Right atrium auricular region (tissue), 2 donors: ENCODE results near the gene CNPPD1. TPM values are rescaled to one million over a fixed set of nuclear protein-coding genes. Genes with fewer than 3 reads are reported as not detected.

ENCODE experiments used
- DNase-seq: peaks from one replicate; pipeline ENCODE4 v3.0.0-alpha.2; 2019; ENCODE audit warnings: low spot score
- H3K27ac ChIP-seq, 2 donors: fragments of 200-600 bp; sonication (generic); 1 replicate in 1 of 2; 2 replicates in 1 of 2; pipeline ENCODE4 v1.5.1; 2016 to 2019
- H3K27me3 ChIP-seq, 2 donors: fragments of 200-600 bp; sonication (generic); one replicate each; pipeline versions ENCODE4 v1.5.1 to v1.6.0; 2017 to 2019
- H3K36me3 ChIP-seq: fragments of 200-600 bp; sonication (generic); one replicate; pipeline ENCODE4 v1.5.1; 2016
- H3K4me1 ChIP-seq, 2 donors: fragments of 200-600 bp; sonication (generic); one replicate each; pipeline versions ENCODE4 v1.5.1 to v1.6.0; 2017 to 2019
- H3K4me3 ChIP-seq, 2 donors: fragments of 200-600 bp; sonication (generic); 1 replicate in 1 of 2; 2 replicates in 1 of 2; pipeline ENCODE4 v1.5.1; 2017 to 2019; ENCODE audit warnings: mild to moderate bottlenecking in 1 of 2, moderate library complexity in 1 of 2
- H3K9me3 ChIP-seq, 2 donors: fragments of 200-600 bp; sonication (generic); one replicate each; pipeline ENCODE4 v1.5.1; 2019
- total RNA-seq, 2 donors: library from RNA; depleted of rRNA; stranded (reverse); fragments of >200 nt; gene quantifications; one replicate each; pipeline ENCODE4 v1.1.0, GENCODE V29; 2016
- TF ChIP-seq, protein P1 (sequence below), 2 donors: fragments of 200-600 bp; sonication (generic); IDR thresholded peaks; one replicate each; pipeline ENCODE4 v1.5.1; 2019; ENCODE audit warnings: antibody characterized with exemption in 2 of 2

CNPPD1 gene
- total RNA-seq, 2 donors from 2014 or later = 32.4 to 42.3 TPM

DNA sequence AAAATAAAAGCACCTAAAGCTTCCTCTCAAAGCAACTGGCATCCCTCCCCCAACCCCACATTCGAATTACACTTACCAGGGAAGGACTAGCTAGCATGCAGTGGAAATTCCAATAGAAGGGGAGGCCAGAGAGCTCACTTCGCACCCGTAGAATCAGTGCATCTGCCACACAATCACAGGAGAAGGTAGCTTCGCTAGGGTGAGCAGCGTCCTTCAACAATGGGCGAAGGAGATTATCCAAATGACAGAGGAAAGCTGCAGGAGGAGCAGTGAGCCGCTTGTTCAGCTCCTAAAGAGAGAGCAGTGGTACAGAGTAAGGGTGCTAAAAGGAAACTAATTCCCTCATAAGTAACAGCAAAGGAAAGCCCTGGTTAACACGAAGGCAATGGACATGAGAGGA lies 19.3 kb downstream of the CNPPD1 start:
- Histone ChIP-seq H3K4me1 (peaks cover 0 to 13% of the 10 kb centered on the region in 2 donors), H3K9me3 (no peaks in the 10 kb centered on the region), H3K27ac (no peak overlapping the region), H3K27me3 (no peaks in the 10 kb centered on the region), H3K36me3 (peaks cover 9% of the 10 kb centered on the region), H3K4me3 (no peak overlapping the region)
- TF ChIP-seq, protein P1, sequence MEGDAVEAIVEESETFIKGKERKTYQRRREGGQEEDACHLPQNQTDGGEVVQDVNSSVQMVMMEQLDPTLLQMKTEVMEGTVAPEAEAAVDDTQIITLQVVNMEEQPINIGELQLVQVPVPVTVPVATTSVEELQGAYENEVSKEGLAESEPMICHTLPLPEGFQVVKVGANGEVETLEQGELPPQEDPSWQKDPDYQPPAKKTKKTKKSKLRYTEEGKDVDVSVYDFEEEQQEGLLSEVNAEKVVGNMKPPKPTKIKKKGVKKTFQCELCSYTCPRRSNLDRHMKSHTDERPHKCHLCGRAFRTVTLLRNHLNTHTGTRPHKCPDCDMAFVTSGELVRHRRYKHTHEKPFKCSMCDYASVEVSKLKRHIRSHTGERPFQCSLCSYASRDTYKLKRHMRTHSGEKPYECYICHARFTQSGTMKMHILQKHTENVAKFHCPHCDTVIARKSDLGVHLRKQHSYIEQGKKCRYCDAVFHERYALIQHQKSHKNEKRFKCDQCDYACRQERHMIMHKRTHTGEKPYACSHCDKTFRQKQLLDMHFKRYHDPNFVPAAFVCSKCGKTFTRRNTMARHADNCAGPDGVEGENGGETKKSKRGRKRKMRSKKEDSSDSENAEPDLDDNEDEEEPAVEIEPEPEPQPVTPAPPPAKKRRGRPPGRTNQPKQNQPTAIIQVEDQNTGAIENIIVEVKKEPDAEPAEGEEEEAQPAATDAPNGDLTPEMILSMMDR (IDR thresholded peaks at IDR 0.05) = no peak
- no peak for DNase-seq

DNA sequence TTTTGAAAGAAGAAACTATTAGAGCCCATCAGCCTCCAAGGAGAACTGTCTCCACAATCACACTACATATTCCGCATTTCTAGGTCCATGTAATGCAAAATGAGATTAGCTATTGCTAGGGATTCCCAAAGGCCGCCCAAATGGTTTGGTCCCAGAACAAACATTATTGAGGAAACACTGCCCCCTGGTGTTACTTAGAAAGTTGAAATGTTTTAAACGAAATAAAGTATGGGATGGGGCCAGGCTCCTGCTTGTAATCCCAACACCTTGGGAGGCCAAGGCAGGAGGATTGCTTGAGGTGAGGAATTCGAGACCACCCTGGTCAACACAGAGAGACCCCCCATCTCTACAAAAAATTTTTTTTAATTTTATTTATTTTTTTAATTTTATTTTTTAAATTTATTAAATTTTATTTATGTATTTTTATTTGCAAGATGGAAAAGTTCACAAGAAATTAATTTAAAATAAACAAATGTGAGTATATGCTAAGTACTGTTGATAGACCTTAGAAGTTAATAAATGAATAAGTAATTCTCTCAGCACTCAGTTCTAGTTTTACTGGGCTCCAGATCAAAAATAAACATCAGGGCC lies 21.6 kb downstream of the CNPPD1 start:
- Histone ChIP-seq H3K36me3 (peaks cover 9% of the 10 kb centered on the region), H3K27ac (no peak overlapping the region), H3K9me3 (no peaks in the 10 kb centered on the region), H3K4me1 (peaks cover 0 to 5% of the 10 kb centered on the region in 2 donors), H3K27me3 (no peaks in the 10 kb centered on the region), H3K4me3 (no peak overlapping the region)
- DNase-seq = no peak
- TF ChIP-seq, protein P1 (IDR thresholded peaks at IDR 0.05) = peak; percentile 53 to 73

DNA sequence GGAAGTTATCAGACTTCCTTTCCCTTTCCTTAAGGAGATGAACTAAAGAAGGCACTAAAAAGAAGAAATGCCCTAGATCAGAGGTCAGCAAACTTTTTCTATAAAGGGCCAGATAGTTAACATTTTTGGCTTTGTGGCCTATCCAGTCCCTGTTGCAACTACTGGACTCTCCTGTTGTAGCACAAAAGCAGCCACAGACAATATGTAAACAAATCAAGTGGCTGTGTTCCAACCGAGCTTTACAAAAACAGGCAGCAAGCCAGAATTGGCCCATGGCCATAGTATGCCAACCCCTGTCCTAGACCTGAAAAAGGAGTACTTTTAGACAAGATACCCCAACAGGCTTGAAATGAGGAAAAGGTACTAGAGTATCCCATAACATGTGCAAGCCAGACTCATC lies 27.1 kb downstream of the CNPPD1 start:
- H3K27me3 ChIP-seq = no peaks in the 10 kb centered on the region
- H3K27ac ChIP-seq = no peak overlapping the region
- H3K4me1 ChIP-seq = no peaks in the 10 kb centered on the region
- TF ChIP-seq, protein P1 (IDR thresholded peaks at IDR 0.05) = no peak
- no peak for DNase-seq
- H3K9me3 ChIP-seq = no peaks in the 10 kb centered on the region
- peaks cover 10% of the 10 kb centered on the region for H3K36me3 ChIP-seq
- no peak overlapping the region for H3K4me3 ChIP-seq

DNA sequence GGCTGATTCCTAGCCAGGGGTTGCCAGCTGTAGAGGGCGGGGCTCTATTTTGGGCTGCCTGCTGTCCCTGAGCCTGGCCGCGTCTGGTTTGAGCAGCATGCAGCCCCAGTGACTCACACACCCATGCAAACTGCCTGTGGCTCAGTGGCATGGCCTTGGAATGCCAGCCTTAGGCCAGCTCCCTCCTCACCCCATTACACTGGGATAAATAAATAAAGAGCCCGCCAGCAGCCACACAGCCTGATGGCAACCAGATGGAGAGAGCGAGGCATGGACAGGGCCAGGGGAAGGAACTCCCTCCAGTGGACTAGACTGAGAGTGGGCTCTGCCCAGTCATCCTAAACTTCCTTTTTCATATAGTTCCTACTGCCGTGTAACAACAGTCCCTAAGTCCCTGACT lies 34.4 kb downstream of the CNPPD1 start:
- no peaks in the 10 kb centered on the region for H3K27me3 ChIP-seq
- no peak for DNase-seq
- H3K27ac ChIP-seq = no peak overlapping the region
- peaks cover 23% of the 10 kb centered on the region for H3K36me3 ChIP-seq
- H3K4me1 ChIP-seq = no peaks in the 10 kb centered on the region
- TF ChIP-seq, protein P1 (IDR thresholded peaks at IDR 0.05) = no peak
- H3K9me3 ChIP-seq = no peaks in the 10 kb centered on the region
- no peak overlapping the region for H3K4me3 ChIP-seq

DNA sequence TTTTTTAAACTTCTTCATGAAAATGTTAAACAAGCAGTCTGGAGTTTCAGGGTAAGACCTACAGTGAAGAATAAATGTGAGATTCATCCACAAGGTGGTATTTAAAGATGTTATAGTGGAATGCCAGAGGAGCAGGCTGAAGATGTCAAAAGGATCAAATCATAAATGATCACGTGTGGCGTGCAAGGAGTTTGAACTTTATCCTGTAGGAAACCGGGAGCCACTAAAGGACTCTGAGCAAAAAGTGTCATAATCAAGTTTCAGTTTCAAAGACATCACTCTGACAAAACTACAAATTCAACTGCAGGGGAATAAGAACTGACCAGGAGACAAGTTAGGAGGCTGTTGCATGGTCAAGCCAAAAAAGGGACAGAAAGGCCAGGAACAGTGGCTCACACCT lies 36.0 kb downstream of the CNPPD1 start:
- no peak for DNase-seq
- TF ChIP-seq, protein P1 (IDR thresholded peaks at IDR 0.05) = no peak
- no peaks in the 10 kb centered on the region for H3K27me3 ChIP-seq
- no peaks in the 10 kb centered on the region for H3K4me1 ChIP-seq
- H3K9me3 ChIP-seq = no peaks in the 10 kb centered on the region
- peaks cover 23% of the 10 kb centered on the region for H3K36me3 ChIP-seq
- no peak overlapping the region for H3K27ac ChIP-seq
- H3K4me3 ChIP-seq = no peak overlapping the region

DNA sequence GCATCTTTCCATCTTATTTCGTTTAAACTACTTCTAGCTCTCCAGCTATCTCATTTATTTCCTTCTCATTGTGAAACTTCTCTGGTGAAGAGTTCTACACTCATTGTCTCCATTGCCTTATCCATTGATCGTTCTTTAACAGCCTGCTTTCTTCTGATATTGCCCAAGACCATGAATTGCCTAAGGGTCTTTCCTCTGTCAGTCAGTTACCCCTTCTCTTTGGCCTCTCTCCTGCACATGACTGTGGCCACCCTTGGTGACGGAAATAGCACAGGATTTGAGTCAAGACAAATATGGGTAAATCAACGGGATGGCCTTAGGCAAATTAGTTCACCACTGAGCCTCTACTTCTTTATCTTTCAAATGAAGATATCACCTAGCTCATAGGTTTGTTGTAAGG lies 42.7 kb downstream of the CNPPD1 start:
- no peaks in the 10 kb centered on the region for H3K4me1 ChIP-seq
- no peak for DNase-seq
- no peak overlapping the region for H3K27ac ChIP-seq
- no peaks in the 10 kb centered on the region for H3K9me3 ChIP-seq
- TF ChIP-seq, protein P1 (IDR thresholded peaks at IDR 0.05) = no peak
- no peaks in the 10 kb centered on the region for H3K36me3 ChIP-seq
- no peaks in the 10 kb centered on the region for H3K27me3 ChIP-seq
- H3K4me3 ChIP-seq = no peak overlapping the region
